ENCODE measurements around the gene PLD2.

The PLD2 gene

GRCh38 chr17:4807605-4808377 lies 839 bp downstream of the PLD2 start:
- ChIA-PET CTCF (interaction anchor here (0.6 to 1.4 kb wide), 5 partner anchors 17 to 34 kb away, joined by 3 to 8 read pairs (median 3); no protein-coding TSS in a partner anchor), POLR2A (interaction anchor here (0.6 to 4.4 kb wide), 8 partner anchors 12 to 104 kb away, joined by 3 to 41 read pairs (median 4); partner anchors contain the start of genes MED11, MINK1, PELP1 and PSMB6)
- TF ChIP-seq ZNF600 (tag by site-specific recombination; IDR thresholded peaks at IDR 0.05) (peak; percentile 80), ZNF214 (tag by site-specific recombination; IDR thresholded peaks at IDR 0.05; ENCODE audit: borderline replicate concordance) (no peak), ZNF239 (tag by site-specific recombination; IDR thresholded peaks at IDR 0.05) (no peak), KLF10 (tag by site-specific recombination; IDR thresholded peaks at IDR 0.05) (no peak), ZNF335 (tag by site-specific recombination; conservative IDR thresholded peaks at IDR 0.05) (peak; percentile 52), PATZ1 (tag by site-specific recombination; IDR thresholded peaks at IDR 0.05) (0 out of 2 replicates have a peak, but pooled peaks have one; percentile 4), TSHZ1 (tag by site-specific recombination; IDR thresholded peaks at IDR 0.05; ENCODE audit: borderline replicate concordance) (no peak), SP2 (tag by site-specific recombination; IDR thresholded peaks at IDR 0.05) (peak; percentile 45), KLF9 (tag by site-specific recombination; IDR thresholded peaks at IDR 0.05; ENCODE audit: low read depth) (peak; percentile 22; the same call in 1 of the 2 replicates), ZBTB20 (tag by site-specific recombination; IDR thresholded peaks at IDR 0.05) (peak; percentile 43; the same call in 1 of the 2 replicates), TRIM28 (IDR thresholded peaks at IDR 0.05; ENCODE audit: borderline replicate concordance, low read length) (no peak), GLIS2 (tag by site-specific recombination; IDR thresholded peaks at IDR 0.05) (peak; percentile 44), ZNF610 (tag by site-specific recombination; IDR thresholded peaks at IDR 0.05; ENCODE audit: borderline replicate concordance) (no peak)
- Histone ChIP-seq H3K9me3 (ENCODE audit: control insufficient read depth, insufficient read depth, low read depth, low read length) (no peaks in the 10 kb centered on the region), H3K27ac (ENCODE audit: extremely low read depth, low read depth, low read length) (no peak overlapping the region), H3K4me1 (ENCODE audit: control insufficient read depth, insufficient read depth, low read length) (no peaks in the 10 kb centered on the region), H3K36me3 (ENCODE audit: control insufficient read depth in 2 of 2, insufficient read depth in 1 of 2, low read length in 2 of 2) (peaks cover 0 to 26% of the 10 kb centered on the region in 2 experiments; a peak in 2 of 3 replicates), H3K4me3 (ENCODE audit: low read depth, low read length) (peak overlapping the region; percentile 69)

- Histone ChIP-seq H3K4me1 (ENCODE audit: control insufficient read depth, insufficient read depth, low read length) (no peaks in the 10 kb centered on the region), H3K9me3 (ENCODE audit: control insufficient read depth, insufficient read depth, low read depth, low read length) (no peaks in the 10 kb centered on the region), H3K36me3 (ENCODE audit: control insufficient read depth in 2 of 2, insufficient read depth in 1 of 2, low read length in 2 of 2) (peaks cover 0 to 26% of the 10 kb centered on the region in 2 experiments; a peak in 2 of 3 replicates), H3K27ac (ENCODE audit: extremely low read depth, low read depth, low read length) (no peak overlapping the region), H3K4me3 (ENCODE audit: low read depth, low read length) (no peak overlapping the region)
- CTCF ChIA-PET = interaction anchor here (0.8 kb wide), 1 partner anchor 19 kb away, joined by 8 read pairs; no protein-coding TSS in a partner anchor
- POLR2A ChIA-PET = interaction anchor here (0.6 to 4.4 kb wide), 2 partner anchors 12 to 61 kb away, joined by 4 to 41 read pairs; partner anchors contain the start of gene PSMB6
- no peak for TF ChIP-seq ZNF24 (tag by site-specific recombination; IDR thresholded peaks at IDR 0.05)
- TF ChIP-seq PRDM10 (tag by site-specific recombination; IDR thresholded peaks at IDR 0.05) = peak; percentile 77
- TF ChIP-seq REST (tag by site-specific recombination; IDR thresholded peaks at IDR 0.05) = peak; percentile 89
These were observed 1.4 kb downstream of the PLD2 start for GRCh38 chr17:4808378-4808767.

All from HEK293 (cell line).